ENCODE measurements around the gene CEL. TPM values are rescaled to one million over a fixed set of nuclear protein-coding genes. Genes with fewer than 3 reads are reported as not detected.
A peak's percentile ranks its signal among the peaks of the same experiment; 100 is the strongest.

Gene CEL
- total RNA-seq, 1 donor from 2014 or later: 1.9 TPM

DNA sequence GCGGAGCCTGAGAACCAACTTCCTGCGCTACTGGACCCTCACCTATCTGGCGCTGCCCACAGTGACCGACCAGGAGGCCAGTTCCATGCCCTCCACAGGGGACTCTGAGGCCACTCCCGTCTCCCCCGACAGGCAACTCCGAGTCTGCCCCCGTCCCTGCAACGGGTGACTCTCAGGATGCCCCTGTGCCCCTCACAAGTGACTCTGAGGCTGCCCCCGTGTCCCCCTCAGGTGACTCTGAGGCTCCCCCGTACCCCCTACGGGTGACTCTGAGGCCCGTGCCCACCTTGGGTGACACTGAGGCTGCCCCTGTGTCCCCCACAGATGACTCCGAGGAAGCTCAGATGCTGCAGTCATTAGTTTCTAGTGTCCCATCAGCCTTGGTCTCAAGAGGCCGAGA is 25.1 kb downstream of the CEL start:
- TF ChIP-seq, protein P1, sequence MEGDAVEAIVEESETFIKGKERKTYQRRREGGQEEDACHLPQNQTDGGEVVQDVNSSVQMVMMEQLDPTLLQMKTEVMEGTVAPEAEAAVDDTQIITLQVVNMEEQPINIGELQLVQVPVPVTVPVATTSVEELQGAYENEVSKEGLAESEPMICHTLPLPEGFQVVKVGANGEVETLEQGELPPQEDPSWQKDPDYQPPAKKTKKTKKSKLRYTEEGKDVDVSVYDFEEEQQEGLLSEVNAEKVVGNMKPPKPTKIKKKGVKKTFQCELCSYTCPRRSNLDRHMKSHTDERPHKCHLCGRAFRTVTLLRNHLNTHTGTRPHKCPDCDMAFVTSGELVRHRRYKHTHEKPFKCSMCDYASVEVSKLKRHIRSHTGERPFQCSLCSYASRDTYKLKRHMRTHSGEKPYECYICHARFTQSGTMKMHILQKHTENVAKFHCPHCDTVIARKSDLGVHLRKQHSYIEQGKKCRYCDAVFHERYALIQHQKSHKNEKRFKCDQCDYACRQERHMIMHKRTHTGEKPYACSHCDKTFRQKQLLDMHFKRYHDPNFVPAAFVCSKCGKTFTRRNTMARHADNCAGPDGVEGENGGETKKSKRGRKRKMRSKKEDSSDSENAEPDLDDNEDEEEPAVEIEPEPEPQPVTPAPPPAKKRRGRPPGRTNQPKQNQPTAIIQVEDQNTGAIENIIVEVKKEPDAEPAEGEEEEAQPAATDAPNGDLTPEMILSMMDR (IDR thresholded peaks at IDR 0.05; ENCODE audit: borderline replicate concordance): no peak
- Histone ChIP-seq H3K36me3 (no peaks in the 10 kb centered on the region), H3K4me3 (no peak overlapping the region), H3K27ac (replicated peaks) (no peak overlapping the region), H3K27me3 (ENCODE audit: low read depth) (no peaks in the 10 kb centered on the region), H3K9me3 (replicated peaks) (no peaks in the 10 kb centered on the region), H3K4me1 (peaks cover 19% of the 10 kb centered on the region)
- no peak for DNase-seq
- intact Hi-C loops (cut with micrococcal nuclease): no loop called here

DNA sequence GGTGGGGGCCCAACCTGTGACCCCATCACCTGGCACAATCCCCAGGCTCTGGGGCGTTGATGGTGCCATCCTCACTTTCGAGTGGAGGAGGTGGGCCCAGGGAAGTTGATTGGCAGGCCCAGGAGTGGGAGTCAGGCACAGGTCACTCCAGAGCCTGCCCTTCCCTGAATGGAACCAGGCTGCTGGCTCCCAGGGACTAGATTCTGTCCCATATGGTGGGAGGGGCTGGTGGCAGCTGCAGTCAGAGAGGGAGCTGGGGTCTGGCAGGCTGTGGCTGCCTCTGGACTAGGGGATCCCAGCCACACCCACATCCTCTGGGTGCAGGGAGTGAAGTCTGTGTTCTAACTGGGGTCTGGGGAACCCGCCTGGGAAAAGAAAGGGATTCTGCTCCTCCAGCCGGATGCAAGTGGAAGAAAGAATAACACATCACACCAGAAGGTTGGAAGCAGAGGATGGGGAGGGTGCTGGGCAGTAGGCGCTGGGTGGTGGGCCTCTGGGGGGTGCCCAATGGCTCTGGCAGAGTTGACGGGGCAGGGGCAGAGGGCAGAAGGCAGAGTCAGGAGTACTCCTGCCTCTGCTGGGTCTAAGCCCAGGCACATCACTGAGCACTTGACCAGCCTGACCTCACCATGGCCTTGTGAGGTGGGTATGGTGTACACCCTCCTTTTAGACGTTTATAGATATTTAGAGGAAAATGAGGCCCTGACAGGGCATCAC is 25.8 kb downstream of the CEL start:
- no peak for DNase-seq
- no peaks in the 10 kb centered on the region for H3K36me3 ChIP-seq
- no peaks in the 10 kb centered on the region for H3K27me3 ChIP-seq (ENCODE audit: low read depth)
- no peak overlapping the region for H3K27ac ChIP-seq (replicated peaks)
- peaks cover 19% of the 10 kb centered on the region for H3K4me1 ChIP-seq
- H3K4me3 ChIP-seq: no peak overlapping the region
- no peaks in the 10 kb centered on the region for H3K9me3 ChIP-seq (replicated peaks)
- intact Hi-C loops (cut with micrococcal nuclease): no loop called here
- TF ChIP-seq, protein P1 (IDR thresholded peaks at IDR 0.05; ENCODE audit: borderline replicate concordance): no peak

DNA sequence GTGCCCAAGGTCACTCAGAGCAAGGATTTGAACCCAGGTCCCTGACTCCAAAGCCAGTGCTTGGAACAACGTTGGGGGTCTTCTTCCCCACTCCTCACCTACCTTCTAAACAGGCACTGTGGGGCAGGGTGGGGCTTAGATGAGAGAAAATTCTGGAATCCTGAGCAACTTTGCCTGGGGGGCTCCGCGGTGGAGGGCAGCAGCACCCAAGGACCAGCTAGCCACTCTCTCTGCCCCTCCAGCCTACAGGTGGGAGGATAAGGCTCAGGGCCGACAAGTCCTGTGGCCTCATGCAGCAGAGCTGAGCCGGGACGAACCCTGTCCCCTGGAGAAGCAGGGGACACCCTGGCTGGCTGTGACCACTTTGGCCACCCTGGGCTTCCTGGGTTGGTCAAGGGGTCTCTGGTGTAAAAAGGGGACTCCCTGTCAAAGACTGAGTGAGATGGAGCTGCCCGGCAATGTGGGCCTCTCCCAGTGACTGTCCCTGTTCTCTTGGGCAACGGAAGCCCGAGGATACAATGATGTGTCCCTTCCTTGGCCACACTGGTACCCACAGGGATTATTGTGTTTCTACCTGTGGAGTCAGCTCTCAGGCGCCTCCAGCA is 26.5 kb downstream of the CEL start:
- no peak overlapping the region for H3K27ac ChIP-seq (replicated peaks)
- H3K4me3 ChIP-seq: no peak overlapping the region
- TF ChIP-seq, protein P1 (IDR thresholded peaks at IDR 0.05; ENCODE audit: borderline replicate concordance): no peak
- peaks cover 19% of the 10 kb centered on the region for H3K4me1 ChIP-seq
- no peak for DNase-seq
- H3K9me3 ChIP-seq (replicated peaks): no peaks in the 10 kb centered on the region
- H3K36me3 ChIP-seq: no peaks in the 10 kb centered on the region
- no peaks in the 10 kb centered on the region for H3K27me3 ChIP-seq (ENCODE audit: low read depth)
- intact Hi-C loops (cut with micrococcal nuclease): no loop called here

DNA sequence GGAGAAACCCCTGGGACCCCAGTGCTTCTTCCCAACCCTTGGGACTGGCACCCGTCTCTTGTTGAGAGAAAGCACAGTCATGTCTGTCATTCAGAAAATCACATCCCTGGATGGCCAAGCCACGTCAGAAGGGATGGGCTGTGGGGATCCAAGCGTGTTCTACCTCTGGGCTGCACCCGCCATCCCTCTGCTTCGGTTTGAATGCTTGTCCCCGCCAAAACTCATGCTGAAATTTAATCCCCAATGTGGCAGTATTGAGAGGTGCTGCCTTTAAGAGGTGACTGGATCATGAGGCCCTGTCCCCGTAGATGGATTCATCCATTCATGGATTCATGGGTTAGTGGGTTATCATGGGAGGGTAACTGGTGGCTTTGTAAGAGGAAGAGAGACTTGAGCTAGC is 27.0 kb downstream of the CEL start:
- no peak for DNase-seq
- Histone ChIP-seq H3K27me3 (ENCODE audit: low read depth) (no peaks in the 10 kb centered on the region), H3K27ac (replicated peaks) (no peak overlapping the region), H3K36me3 (no peaks in the 10 kb centered on the region), H3K4me3 (no peak overlapping the region), H3K4me1 (peaks cover 19% of the 10 kb centered on the region), H3K9me3 (replicated peaks) (no peaks in the 10 kb centered on the region)
- intact Hi-C loops (cut with micrococcal nuclease): no loop called here
- TF ChIP-seq, protein P1 (IDR thresholded peaks at IDR 0.05; ENCODE audit: borderline replicate concordance): no peak

DNA sequence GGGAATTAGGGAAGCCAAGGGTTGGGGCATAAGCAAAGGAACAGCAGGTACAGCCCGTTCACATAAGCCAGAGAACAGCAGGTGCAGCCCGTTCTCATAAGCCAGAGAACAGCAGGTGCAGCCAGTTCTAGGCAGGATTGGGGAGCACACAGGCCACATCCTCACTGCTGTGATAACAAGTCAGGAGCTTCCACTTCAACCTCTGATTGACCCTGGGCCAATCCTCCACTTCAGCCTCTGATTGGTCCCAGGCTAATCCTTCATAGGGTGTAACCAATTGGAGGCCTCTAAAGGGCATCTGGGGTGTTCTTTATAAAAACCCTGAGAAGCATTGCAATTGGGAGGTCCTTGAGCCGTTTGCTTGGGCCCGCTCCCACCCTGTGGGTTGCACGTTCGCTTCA is 27.5 kb downstream of the CEL start:
- Histone ChIP-seq H3K9me3 (replicated peaks) (no peaks in the 10 kb centered on the region), H3K4me1 (peaks cover 19% of the 10 kb centered on the region), H3K4me3 (no peak overlapping the region), H3K27me3 (ENCODE audit: low read depth) (no peaks in the 10 kb centered on the region), H3K27ac (replicated peaks) (peak overlapping the region; percentile 5), H3K36me3 (no peaks in the 10 kb centered on the region)
- intact Hi-C loops (cut with micrococcal nuclease): no loop called here
- no peak for DNase-seq
- TF ChIP-seq, protein P1 (IDR thresholded peaks at IDR 0.05; ENCODE audit: borderline replicate concordance): no peak

Data from left ventricle myocardium inferior (tissue), 1 donor.